Endodermal cell (in vitro differentiated cells): ENCODE measurements around the gene GATB. TPM values are rescaled to one million over a fixed set of nuclear protein-coding genes. Genes with fewer than 3 reads are reported as not detected.
A peak's percentile ranks its signal among the peaks of the same experiment; 100 is the strongest.

ENCODE experiments used
- DNase-seq: peaks from one replicate; pipeline ENCODE4 v3.0.0-alpha.2; 2017
- H3K27ac ChIP-seq: 2 replicates; pipeline ENCODE4 v1.5.1; 2013; ENCODE audit warnings: mild to moderate bottlenecking, low read depth, low read length, moderate library complexity
- H3K27me3 ChIP-seq: 2 replicates; pipeline ENCODE4 v1.6.1; 2013; ENCODE audit warnings: mild to moderate bottlenecking, low read length, moderate library complexity; ENCODE audit not compliant: insufficient read depth, control insufficient read depth, poor library complexity, severe bottlenecking
- H3K36me3 ChIP-seq: 2 replicates; pipeline ENCODE4 v1.7.0; 2013; ENCODE audit warnings: mild to moderate bottlenecking, low read length, moderate library complexity; ENCODE audit not compliant: control insufficient read depth, insufficient read depth
- H3K4me1 ChIP-seq: one replicate; pipeline ENCODE4 v1.7.0; 2013; ENCODE audit warnings: low read length; ENCODE audit not compliant: control insufficient read depth, insufficient read depth
- H3K4me3 ChIP-seq: 2 replicates; pipeline ENCODE4 v1.5.1; 2013; ENCODE audit warnings: mild to moderate bottlenecking, low read length, moderate library complexity
- H3K9ac ChIP-seq: 2 replicates; pipeline ENCODE4 v1.6.1; 2013; ENCODE audit warnings: mild to moderate bottlenecking, low read length, moderate library complexity; ENCODE audit not compliant: poor library complexity, severe bottlenecking; ENCODE audit errors: extremely low read depth
- H3K9me3 ChIP-seq: 2 replicates; pipeline ENCODE4 v1.6.1; 2013; ENCODE audit warnings: mild to moderate bottlenecking, low read length, moderate library complexity; ENCODE audit not compliant: control insufficient read depth
- H3K27ac Mint-ChIP-seq: 2 replicates; pipeline ENCODE4 v1.8.0; 2020; ENCODE audit warnings: mixed read lengths
- H3K27me3 Mint-ChIP-seq: 2 replicates; pipeline ENCODE4 v1.8.0; 2021; ENCODE audit warnings: mild to moderate bottlenecking, mixed read lengths; ENCODE audit not compliant: insufficient read depth
- H3K36me3 Mint-ChIP-seq: 2 replicates; pipeline ENCODE4 v1.8.0; 2020; ENCODE audit warnings: low read depth, mixed read lengths
- H3K4me1 Mint-ChIP-seq: 2 replicates; pipeline ENCODE4 v1.8.0; 2020; ENCODE audit warnings: mixed read lengths
- H3K4me3 Mint-ChIP-seq: 2 replicates; pipeline ENCODE4 v1.8.0; 2020; ENCODE audit warnings: mild to moderate bottlenecking, moderate library complexity, mixed read lengths
- H3K9me3 Mint-ChIP-seq: 2 replicates; pipeline ENCODE4 v1.8.0; 2020; ENCODE audit warnings: mild to moderate bottlenecking, mixed read lengths
- CTCF ChIP-seq: fragments of 200-600 bp; sonication (generic); conservative IDR thresholded peaks from 2 replicates; pipeline ENCODE4 v1.5.0; 2021; ENCODE audit warnings: antibody characterized with exemption, mild to moderate bottlenecking
- WGBS, 2 experiments: methylation state at CpG; one replicate each; pipeline versions ENCODE4 v1.1.5 to v1.1.7; 2013; ENCODE audit warnings: missing lambda C conversion rate in 2 of 2, mixed read lengths in 1 of 2; ENCODE audit not compliant: insufficient coverage in 1 of 2, insufficient read length in 1 of 2; 5-methylcytosine and 5-hydroxymethylcytosine counted together
- total RNA-seq, 2 donors: library from RNA; stranded (reverse); fragmentation: NEBNext Ultra II Directional in 1 of 2; extraction: Animal tissue kit (Norgen Biotek cat#: 25700) in 1 of 2; gene quantifications; 2 replicates in 1 of 2; 3 replicates in 1 of 2; pipeline ENCODE4 v1.2.1, GENCODE V29; 2021

The GATB gene
- total RNA-seq, 2 donors from 2014 or later, result 18.3 to 20.5 TPM

GRCh38 chr4:151803246-151803645, 42.4 kb upstream of the GATB start:
- Histone ChIP-seq H3K27ac (no peak overlapping the region), H3K4me3 (no peak overlapping the region), H3K27me3 (no peaks in the 10 kb centered on the region), H3K36me3 (no peaks in the 10 kb centered on the region), H3K9ac (no peak overlapping the region), H3K4me1 (no peaks in the 10 kb centered on the region), H3K9me3 (no peaks in the 10 kb centered on the region)
- no peak for TF ChIP-seq CTCF
- 92 to 100% methylated on average over 1 to 4 of the region's 4 CpGs for WGBS, 2 experiments
- no peak overlapping the region for H3K4me3 Mint-ChIP-seq
- no peak overlapping the region for H3K27ac Mint-ChIP-seq
- no peaks in the 10 kb centered on the region for H3K36me3 Mint-ChIP-seq
- H3K9me3 Mint-ChIP-seq, result no peaks in the 10 kb centered on the region
- no peaks in the 10 kb centered on the region for H3K27me3 Mint-ChIP-seq
- H3K4me1 Mint-ChIP-seq, result peaks cover 18% of the 10 kb centered on the region
- no peak for DNase-seq

- Histone ChIP-seq H3K27ac (no peak overlapping the region), H3K4me3 (no peak overlapping the region), H3K9ac (no peak overlapping the region), H3K9me3 (no peaks in the 10 kb centered on the region), H3K36me3 (no peaks in the 10 kb centered on the region), H3K4me1 (no peaks in the 10 kb centered on the region), H3K27me3 (no peaks in the 10 kb centered on the region)
- H3K27ac Mint-ChIP-seq, result no peak overlapping the region
- no peaks in the 10 kb centered on the region for H3K9me3 Mint-ChIP-seq
- H3K4me3 Mint-ChIP-seq, result no peak overlapping the region
- peaks cover 8% of the 10 kb centered on the region for H3K27me3 Mint-ChIP-seq
- TF ChIP-seq CTCF, result peak; percentile 99
- H3K36me3 Mint-ChIP-seq, result no peaks in the 10 kb centered on the region
- peaks cover 18% of the 10 kb centered on the region for H3K4me1 Mint-ChIP-seq
- DNase-seq, result peak; percentile 87
- 63% methylated on average over 3 to 14 of the region's 15 CpGs for WGBS, 2 experiments
These were observed 41.0 kb upstream of the GATB start for GRCh38 chr4:151801547-151802516.

- DNase-seq, result no peak
- Histone ChIP-seq H3K36me3 (no peaks in the 10 kb centered on the region), H3K9ac (no peak overlapping the region), H3K9me3 (no peaks in the 10 kb centered on the region), H3K27me3 (peaks cover 10% of the 10 kb centered on the region), H3K4me1 (no peaks in the 10 kb centered on the region), H3K4me3 (no peak overlapping the region), H3K27ac (no peak overlapping the region)
- WGBS, 2 experiments, result 75 to 89% methylated on average over 3 of the region's 3 CpGs
- Mint-ChIP-seq H3K27ac (no peak overlapping the region), H3K9me3 (no peaks in the 10 kb centered on the region), H3K27me3 (peaks cover 22% of the 10 kb centered on the region), H3K36me3 (no peaks in the 10 kb centered on the region), H3K4me1 (peaks cover 16% of the 10 kb centered on the region), H3K4me3 (no peak overlapping the region)
- no peak for TF ChIP-seq CTCF
These were observed 38.7 kb upstream of the GATB start for GRCh38 chr4:151799417-151800012.
